Duodenal mucosa (tissue), 2 donors: ENCODE measurements around the gene ATP5F1E.
A peak's percentile ranks its signal among the peaks of the same experiment; 100 is the strongest.
"Not testable (repeated sequence)": the region's sequence is repeated elsewhere in the genome, so short reads cannot be mapped to it uniquely, and the experiment has no call there.

Experiments
- H3K27ac ChIP-seq: one replicate; pipeline ENCODE4 v1.7.0; 2013; ENCODE audit warnings: low read depth, low read length
- H3K27me3 ChIP-seq, 2 donors: one replicate each; pipeline ENCODE4 v1.7.0; 2013; ENCODE audit warnings: low read length in 2 of 2, control low read depth in 1 of 2; ENCODE audit not compliant: insufficient read depth in 2 of 2, control insufficient read depth in 1 of 2
- H3K36me3 ChIP-seq, 2 donors: one replicate each; pipeline ENCODE4 v1.7.0; 2013; ENCODE audit warnings: low read length in 2 of 2, control low read depth in 1 of 2; ENCODE audit not compliant: insufficient read depth in 2 of 2, control insufficient read depth in 1 of 2
- H3K4me1 ChIP-seq, 2 donors: one replicate each; pipeline ENCODE4 v1.7.0; 2013; ENCODE audit warnings: low read length in 2 of 2, control low read depth in 1 of 2; ENCODE audit not compliant: insufficient read depth in 2 of 2, control insufficient read depth in 1 of 2
- H3K4me3 ChIP-seq, 2 donors: one replicate each; pipeline ENCODE4 v1.7.0; 2013; ENCODE audit warnings: low read length in 2 of 2, low read depth in 1 of 2
- H3K9ac ChIP-seq, 2 donors: one replicate each; pipeline ENCODE4 v1.7.0; 2013; ENCODE audit warnings: low read length in 2 of 2, low read depth in 1 of 2
- H3K9me3 ChIP-seq, 2 donors: one replicate each; pipeline ENCODE4 v1.7.0; 2013; ENCODE audit warnings: low read length in 2 of 2, control low read depth in 1 of 2; ENCODE audit not compliant: control insufficient read depth in 1 of 2

ATP5F1E gene

GRCh38 chr20:59015411-59015810, 16.7 kb downstream of the ATP5F1E start:
- Histone ChIP-seq H3K4me1 (peaks cover 8 to 14% of the 10 kb centered on the region in 2 donors), H3K27me3 (no peaks in the 10 kb centered on the region), H3K4me3 (no peak overlapping the region), H3K36me3 (no peaks in the 10 kb centered on the region), H3K9ac (no peak overlapping the region), H3K9me3 (no peaks in the 10 kb centered on the region), H3K27ac (no peak overlapping the region)

- no peak overlapping the region for H3K4me3 ChIP-seq
- H3K27ac ChIP-seq: no peak overlapping the region
- no peak overlapping the region for H3K9ac ChIP-seq
- no peaks in the 10 kb centered on the region for H3K36me3 ChIP-seq
- no peaks in the 10 kb centered on the region for H3K27me3 ChIP-seq
- H3K4me1 ChIP-seq: peaks cover 14 to 20% of the 10 kb centered on the region in 2 donors
- no peaks in the 10 kb centered on the region for H3K9me3 ChIP-seq
Observed at GRCh38 chr20:59014680-59015389, 17.3 kb downstream of the ATP5F1E start.

GRCh38 chr20:59013959-59014608, 18.1 kb downstream of the ATP5F1E start:
- H3K4me1 ChIP-seq: peaks cover 16 to 22% of the 10 kb centered on the region in 2 donors

GRCh38 chr20:59013031-59013951, 18.8 kb downstream of the ATP5F1E start:
- Histone ChIP-seq H3K27ac (no peak overlapping the region), H3K9me3 (no peaks in the 10 kb centered on the region), H3K27me3 (no peaks in the 10 kb centered on the region), H3K4me1 (peaks cover 19 to 27% of the 10 kb centered on the region in 2 donors), H3K36me3 (no peaks in the 10 kb centered on the region), H3K9ac (no peak overlapping the region), H3K4me3 (no peak overlapping the region)

More at GRCh38 chr20:59013959-59014608, 18.1 kb downstream of the ATP5F1E start:
- Histone ChIP-seq H3K9ac (no peak overlapping the region), H3K27me3 (no peaks in the 10 kb centered on the region), H3K36me3 (no peaks in the 10 kb centered on the region), H3K4me3 (no peak overlapping the region), H3K27ac (no peak overlapping the region), H3K9me3 (no peaks in the 10 kb centered on the region)

GRCh38 chr20:59011874-59012157, 20.3 kb downstream of the ATP5F1E start:
- H3K4me3 ChIP-seq, H3K27ac ChIP-seq: not testable (repeated sequence)
- peaks cover 29 to 33% of the 10 kb centered on the region in 2 donors for H3K4me1 ChIP-seq

GRCh38 chr20:59010995-59011873, 20.9 kb downstream of the ATP5F1E start:
- Histone ChIP-seq H3K9me3 (no peaks in the 10 kb centered on the region), H3K4me1 (peaks cover 29 to 35% of the 10 kb centered on the region in 2 donors), H3K9ac (no peak overlapping the region), H3K4me3 (no peak overlapping the region), H3K27me3 (no peaks in the 10 kb centered on the region), H3K36me3 (no peaks in the 10 kb centered on the region), H3K27ac (no peak overlapping the region)

More at GRCh38 chr20:59011874-59012157, 20.3 kb downstream of the ATP5F1E start:
- H3K36me3 ChIP-seq, H3K9me3 ChIP-seq, H3K9ac ChIP-seq, H3K27me3 ChIP-seq: not testable (repeated sequence)

- no peak overlapping the region for H3K4me3 ChIP-seq
- no peaks in the 10 kb centered on the region for H3K27me3 ChIP-seq
- no peak overlapping the region for H3K9ac ChIP-seq
- H3K9me3 ChIP-seq: no peaks in the 10 kb centered on the region
- no peak overlapping the region for H3K27ac ChIP-seq
- H3K4me1 ChIP-seq: peaks cover 35 to 43% of the 10 kb centered on the region in 2 donors
- peaks cover 0 to under 1% of the 10 kb centered on the region in 2 donors for H3K36me3 ChIP-seq
Observed at GRCh38 chr20:59010321-59010994, 21.7 kb downstream of the ATP5F1E start.

GRCh38 chr20:59008715-59009336, 23.3 kb downstream of the ATP5F1E start:
- Histone ChIP-seq H3K36me3 (peaks cover 3 to 4% of the 10 kb centered on the region in 2 donors), H3K9ac (peak overlapping the region in 1 of 2 donors; percentile 15), H3K4me3 (no peak overlapping the region), H3K27ac (no peak overlapping the region), H3K9me3 (no peaks in the 10 kb centered on the region), H3K4me1 (peaks cover 50 to 57% of the 10 kb centered on the region in 2 donors), H3K27me3 (no peaks in the 10 kb centered on the region)
